ENCODE data around the gene ZNF106. TPM values are rescaled to one million over a fixed set of nuclear protein-coding genes. Genes with fewer than 3 reads are reported as not detected.
A peak's percentile ranks its signal among the peaks of the same experiment; 100 is the strongest.

The ZNF106 gene
- polyA plus RNA-seq, 4 donors = 41.5 to 52.7 (median 50.6) TPM

DNA sequence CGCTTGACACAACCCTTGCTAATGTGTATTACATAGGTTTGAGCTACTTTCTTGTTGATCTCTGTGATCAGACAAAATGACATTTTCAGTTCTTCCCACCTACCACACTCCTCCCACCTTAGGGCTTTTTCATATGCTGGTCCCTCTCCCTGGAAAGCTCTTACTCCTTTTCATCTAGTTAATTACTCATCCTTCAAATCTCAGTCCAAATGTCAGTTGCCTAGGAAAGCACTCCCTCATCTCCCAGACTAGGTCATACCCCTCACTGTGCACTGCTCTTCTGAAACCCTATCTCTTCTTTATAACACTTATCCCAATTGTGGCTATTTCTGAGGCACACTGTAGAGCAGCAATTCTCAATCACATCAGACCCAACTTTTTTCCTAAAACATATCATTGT is 7.3 kb downstream of the ZNF106 start:
- no peak for DNase-seq (ENCODE audit: low read depth in 4 of 4, low spot score in 2 of 4)

DNA sequence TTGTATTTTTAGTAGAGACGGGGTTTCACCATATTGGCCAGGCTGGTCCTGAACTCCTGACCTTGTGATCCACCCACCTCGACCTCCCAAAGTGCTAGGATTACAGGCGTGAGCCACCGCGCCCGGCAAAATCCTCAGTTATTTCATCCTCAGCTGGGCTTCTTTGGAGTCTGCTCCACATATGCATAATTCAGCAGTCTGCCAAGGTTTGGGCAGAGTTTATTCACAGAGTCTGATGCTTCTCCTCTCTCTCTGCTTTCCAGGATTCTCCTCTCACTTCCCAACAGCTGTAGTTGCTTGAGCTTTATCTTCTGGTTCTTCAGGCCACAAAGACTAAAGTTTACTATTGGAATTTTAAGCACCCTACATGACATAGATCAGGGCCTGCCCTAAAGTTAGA is 8.2 kb downstream of the ZNF106 start:
- DNase-seq (ENCODE audit: low read depth in 4 of 4, low spot score in 2 of 4) = no peak

DNA sequence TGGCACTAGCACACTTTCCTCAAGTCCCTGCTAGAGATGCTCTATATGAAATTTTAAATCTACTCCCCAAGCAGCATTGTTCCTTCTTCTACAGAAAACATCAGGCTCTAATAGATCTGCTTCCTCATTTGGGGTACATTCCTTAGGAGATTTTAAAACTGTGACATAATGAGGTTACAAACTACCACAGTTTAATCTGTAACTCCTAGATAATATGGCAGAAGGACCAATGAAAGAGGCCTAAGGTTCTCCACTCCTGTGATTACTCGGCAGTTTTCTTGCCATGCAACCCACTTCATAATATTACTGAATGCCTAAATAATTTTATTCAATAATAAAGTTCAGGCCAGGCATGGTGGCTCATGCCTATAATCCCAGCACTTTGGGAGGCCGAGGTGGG is 16.1 kb downstream of the ZNF106 start:
- DNase-seq (ENCODE audit: low read depth in 4 of 4, low spot score in 2 of 4) = no peak

GRCh38 chr15:42471002-42471401 is 19.9 kb downstream of the ZNF106 start:
- no peak for DNase-seq (ENCODE audit: low read depth in 4 of 4, low spot score in 2 of 4)

GRCh38 chr15:42465520-42466259 is 25.3 kb downstream of the ZNF106 start:
- no peak for DNase-seq (ENCODE audit: low read depth in 4 of 4, low spot score in 2 of 4)

- DNase-seq (ENCODE audit: low read depth in 4 of 4, low spot score in 2 of 4) = no peak
Observed at GRCh38 chr15:42461261-42461660, 29.7 kb downstream of the ZNF106 start.

DNA sequence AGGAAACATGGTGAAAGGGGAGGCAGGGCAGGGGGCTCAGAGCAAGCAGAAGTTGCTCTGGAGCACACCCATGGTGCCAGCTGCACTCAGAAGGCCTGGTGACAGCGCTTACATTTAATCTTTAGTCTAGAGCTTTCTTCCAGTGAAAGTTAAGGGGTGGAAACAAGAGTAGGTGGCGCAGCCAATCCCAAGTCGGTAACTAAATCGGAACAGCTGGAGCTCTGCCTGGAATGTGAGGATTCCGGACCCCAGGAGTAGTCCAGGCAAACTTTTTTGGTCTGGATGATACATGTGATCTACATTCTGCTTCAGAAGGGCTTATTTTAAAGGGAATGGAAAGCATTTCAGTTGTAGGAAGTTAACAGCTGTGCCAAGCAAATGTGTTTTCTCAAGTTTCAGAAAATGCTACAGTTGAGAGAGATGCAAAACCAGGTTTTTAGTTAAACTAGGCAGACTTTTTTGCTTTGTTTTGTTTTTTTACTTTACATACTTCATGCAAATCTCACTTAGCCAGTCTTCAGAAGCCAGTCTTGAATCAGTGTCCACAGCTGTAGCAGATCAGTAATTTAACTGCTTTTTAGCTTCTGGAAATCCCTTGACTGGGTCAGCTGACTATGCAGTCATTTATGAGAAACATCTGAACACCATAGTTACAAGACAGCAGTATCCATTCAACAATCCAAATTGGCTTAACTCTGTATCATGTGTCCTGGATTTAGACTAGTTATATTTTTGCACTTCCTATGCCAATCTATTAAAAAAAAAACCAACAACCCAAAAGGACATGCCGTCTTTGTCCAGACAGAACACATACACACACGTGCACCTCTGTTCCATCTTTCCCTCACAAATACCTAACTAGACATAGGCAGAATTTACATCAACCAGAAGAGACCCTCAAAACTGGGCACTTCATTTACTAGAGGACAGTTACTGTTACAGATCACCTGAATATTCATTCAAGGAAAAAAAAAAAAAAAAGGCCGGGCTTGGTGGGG is 33.2 kb downstream of the ZNF106 start:
- DNase-seq (ENCODE audit: low read depth in 4 of 4, low spot score in 2 of 4) = peak; percentile 65 to 88 (median 76)

DNA sequence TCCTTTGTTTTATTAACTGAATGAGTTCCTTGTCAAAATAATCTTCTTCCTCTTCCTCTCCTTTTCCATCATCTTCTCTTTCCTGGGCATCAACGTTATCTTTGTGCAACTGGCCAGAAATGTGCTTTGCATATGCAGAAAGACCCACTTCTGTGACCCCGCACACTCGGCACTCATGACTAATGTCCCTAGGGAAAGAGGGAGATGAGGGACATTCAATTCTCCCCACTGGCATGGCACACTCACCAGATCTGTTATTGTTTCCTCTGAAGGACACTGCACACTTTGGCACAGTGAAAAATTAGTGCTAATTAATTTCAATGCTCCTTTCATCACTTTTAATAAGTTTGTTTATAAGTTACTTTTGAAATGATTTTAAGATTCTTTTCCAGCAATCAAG is 34.0 kb downstream of the ZNF106 start:
- no peak for DNase-seq (ENCODE audit: low read depth in 4 of 4, low spot score in 2 of 4)

DNA sequence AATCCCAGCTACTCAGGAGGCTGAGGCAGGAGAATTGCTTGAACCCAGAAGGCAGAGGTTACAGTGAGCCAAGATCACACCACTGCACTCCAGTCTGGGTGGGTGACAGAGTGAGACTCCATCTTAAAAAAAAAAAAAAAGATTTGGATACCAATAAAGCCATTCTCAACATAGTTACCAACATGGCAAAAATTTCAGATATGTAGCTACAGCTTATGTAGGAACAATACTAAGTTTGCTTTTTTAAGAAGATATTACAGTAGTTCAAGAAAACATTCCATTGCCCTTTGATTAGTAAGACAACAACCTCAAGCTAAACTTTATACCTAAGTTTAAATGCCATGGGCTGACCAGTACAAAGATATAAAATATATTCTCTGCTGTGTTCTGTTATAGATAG is 34.4 kb downstream of the ZNF106 start:
- DNase-seq (ENCODE audit: low read depth in 4 of 4, low spot score in 2 of 4) = no peak

DNA sequence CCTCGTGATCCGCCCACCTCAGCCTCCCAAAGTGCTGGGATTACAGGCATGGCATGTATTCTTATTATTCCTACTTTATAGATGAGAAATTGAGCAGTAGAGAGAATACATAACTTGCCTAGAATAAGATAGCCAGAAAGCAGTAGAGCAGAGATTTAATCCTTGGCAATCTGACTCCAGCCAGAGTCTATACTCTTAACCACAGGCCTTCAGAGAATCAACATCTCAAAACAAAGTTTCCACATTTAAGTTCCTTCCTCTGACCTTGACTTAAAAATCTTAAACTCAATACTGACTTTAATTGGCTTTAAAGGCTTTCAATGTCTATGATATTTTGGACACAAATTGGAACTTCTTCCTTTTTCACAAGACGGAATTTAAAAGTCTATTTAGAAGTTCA is 37.1 kb downstream of the ZNF106 start:
- no peak for DNase-seq (ENCODE audit: low read depth in 4 of 4, low spot score in 2 of 4)

GRCh38 chr15:42450425-42450790 is 40.5 kb downstream of the ZNF106 start:
- DNase-seq (ENCODE audit: low read depth in 4 of 4, low spot score in 2 of 4) = no peak

- no peak for DNase-seq (ENCODE audit: low read depth in 4 of 4, low spot score in 2 of 4)
Observed at GRCh38 chr15:42449770-42450424, 41.0 kb downstream of the ZNF106 start.

- DNase-seq (ENCODE audit: low read depth in 4 of 4, low spot score in 2 of 4) = no peak
Observed at GRCh38 chr15:42448281-42448680, 42.7 kb downstream of the ZNF106 start.

- DNase-seq (ENCODE audit: low read depth in 4 of 4, low spot score in 2 of 4) = no peak
Observed at GRCh38 chr15:42447599-42447998, 43.3 kb downstream of the ZNF106 start.

- no peak for DNase-seq (ENCODE audit: low read depth in 4 of 4, low spot score in 2 of 4)
Observed at GRCh38 chr15:42445551-42445950, 45.4 kb downstream of the ZNF106 start.

DNA sequence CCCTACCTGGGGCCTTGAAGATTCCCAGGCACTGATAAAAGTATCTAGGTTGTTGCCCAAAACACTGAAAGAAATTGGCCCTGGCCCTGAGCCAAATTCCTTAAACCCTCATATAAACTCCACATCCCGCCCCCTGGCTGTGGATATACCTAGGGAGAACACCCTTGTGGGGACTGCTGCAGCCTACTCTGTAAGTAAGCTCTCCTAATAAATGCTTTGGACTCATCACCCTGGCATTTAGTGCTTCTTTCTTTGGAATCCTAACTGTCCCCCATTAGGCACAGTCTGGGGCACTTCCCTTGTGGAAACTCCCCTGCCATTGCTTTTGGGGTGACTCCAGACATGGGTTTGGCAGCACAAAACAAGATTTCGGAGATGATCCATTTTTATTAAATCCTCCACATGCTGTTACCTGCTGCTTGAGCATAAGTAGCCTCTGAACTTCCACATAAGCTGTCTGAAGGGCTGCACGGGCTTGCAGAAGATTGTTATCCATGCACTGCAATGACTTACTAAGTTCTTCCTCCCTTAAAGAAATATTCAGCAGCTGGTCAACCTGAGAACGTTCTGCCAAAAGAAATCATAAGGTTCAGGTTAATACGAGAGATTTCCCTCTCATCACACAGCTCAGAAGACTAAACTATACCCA is 46.4 kb downstream of the ZNF106 start:
- DNase-seq (ENCODE audit: low read depth in 4 of 4, low spot score in 2 of 4) = no peak

GRCh38 chr15:42427429-42428223 is 63.3 kb downstream of the ZNF106 start:
- DNase-seq (ENCODE audit: low read depth in 4 of 4, low spot score in 2 of 4) = no peak

- no peak for DNase-seq (ENCODE audit: low read depth in 4 of 4, low spot score in 2 of 4)
Observed at GRCh38 chr15:42421376-42421775, 69.6 kb downstream of the ZNF106 start.

GRCh38 chr15:42419369-42419768 is 71.6 kb downstream of the ZNF106 start:
- DNase-seq (ENCODE audit: low read depth in 4 of 4, low spot score in 2 of 4) = no peak

- DNase-seq (ENCODE audit: low read depth in 4 of 4, low spot score in 2 of 4) = no peak
Observed at GRCh38 chr15:42413920-42414319, 77.0 kb downstream of the ZNF106 start.
